Measurements from ENCODE around the gene NPAS4.
"Not testable (repeated sequence)": the region's sequence is repeated elsewhere in the genome, so short reads cannot be mapped to it uniquely, and the experiment has no call there.

NPAS4 gene

DNA sequence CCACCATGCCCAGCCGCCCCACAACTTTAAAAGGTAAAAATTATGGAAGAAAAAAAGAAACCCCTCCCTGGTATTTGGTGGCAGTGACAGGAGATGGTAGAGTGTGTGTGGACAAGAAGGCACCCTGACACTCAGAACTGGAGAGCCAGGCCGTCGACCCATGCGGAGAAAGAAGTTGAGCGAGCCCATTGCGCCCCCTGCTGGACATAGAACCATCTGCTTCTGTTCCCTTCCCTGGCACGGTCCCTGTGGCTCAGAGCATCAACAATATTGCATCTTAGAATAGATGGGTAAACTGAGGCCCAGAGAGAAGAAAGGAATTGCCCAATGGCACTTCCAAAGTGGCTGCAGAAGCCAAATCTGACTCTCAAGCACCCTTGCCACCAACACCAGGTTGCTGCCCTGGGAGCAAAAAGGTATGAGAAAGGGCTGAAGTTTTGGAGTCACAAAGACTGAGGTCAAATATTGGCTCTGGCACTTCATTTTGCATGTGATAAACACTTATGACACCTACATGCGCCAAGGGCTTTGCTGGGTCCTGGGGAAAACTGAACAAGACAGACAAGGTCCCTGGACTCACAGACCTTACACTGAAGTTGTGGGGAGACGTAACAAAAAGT, 9.3 kb downstream of the NPAS4 start:
- ATAC-seq (replicated peaks) (peak; percentile 91 to 92), DNase-seq (peak; percentile 38)
- Mint-ChIP-seq H3K36me3 (peaks cover 27 to 40% of the 10 kb centered on the region in 2 donors), H3K27me3 (no peaks in the 10 kb centered on the region), H3K27ac (no peak overlapping the region), H3K4me1 (peaks cover 2 to 8% of the 10 kb centered on the region in 2 donors), H3K9me3 (no peaks in the 10 kb centered on the region), H3K4me3 (no peak overlapping the region)

DNA sequence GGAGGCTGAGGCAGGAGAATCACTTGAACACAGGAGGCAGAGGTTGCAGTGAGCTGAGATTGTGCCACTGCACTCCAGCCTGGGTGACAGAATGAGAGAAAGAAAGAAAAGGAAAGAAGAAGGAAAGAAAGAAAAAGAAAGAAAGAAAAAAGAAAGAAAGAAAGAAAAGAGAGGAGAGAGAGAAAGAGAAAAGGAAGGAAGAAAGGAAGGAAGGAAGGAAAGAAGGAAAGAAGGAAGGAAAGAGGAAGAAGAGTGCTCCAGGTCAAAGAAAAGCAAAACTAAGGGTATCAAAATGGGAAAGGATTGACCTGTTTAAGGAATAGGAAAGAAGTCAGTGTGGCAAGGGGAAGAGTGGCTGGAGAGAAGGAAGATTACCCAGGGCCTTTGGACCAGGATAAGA, 10.5 kb downstream of the NPAS4 start:
- not testable (repeated sequence) for DNase-seq; H3K27ac Mint-ChIP-seq; ATAC-seq (replicated peaks); H3K27me3 Mint-ChIP-seq; H3K4me3 Mint-ChIP-seq; H3K4me1 Mint-ChIP-seq; H3K9me3 Mint-ChIP-seq
- H3K36me3 Mint-ChIP-seq: peaks cover 32 to 47% of the 10 kb centered on the region in 2 donors

DNA sequence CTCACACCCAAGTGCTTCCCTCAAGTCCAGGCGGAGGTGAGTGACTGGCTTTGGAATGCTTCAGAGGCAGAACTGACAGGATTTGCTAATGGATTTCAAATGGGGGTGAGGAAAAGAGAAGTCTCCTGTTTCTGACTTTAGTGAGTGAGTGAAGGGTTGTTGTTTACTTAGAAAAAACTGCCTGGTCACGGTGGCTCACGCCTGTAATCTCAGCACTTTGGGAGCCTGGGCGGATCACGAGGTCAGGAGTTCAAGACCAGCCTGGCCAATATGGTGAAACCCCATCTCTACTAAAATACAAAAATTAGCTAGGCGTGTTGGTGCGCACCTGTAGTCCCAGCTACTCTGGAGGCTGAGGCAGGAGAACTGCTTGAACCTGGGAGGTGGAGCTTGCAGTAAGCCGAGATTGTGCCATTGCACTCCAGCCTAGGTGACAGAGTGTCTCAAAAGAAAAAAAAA, 11.1 kb downstream of the NPAS4 start:
- not testable (repeated sequence) for H3K27ac Mint-ChIP-seq

DNA sequence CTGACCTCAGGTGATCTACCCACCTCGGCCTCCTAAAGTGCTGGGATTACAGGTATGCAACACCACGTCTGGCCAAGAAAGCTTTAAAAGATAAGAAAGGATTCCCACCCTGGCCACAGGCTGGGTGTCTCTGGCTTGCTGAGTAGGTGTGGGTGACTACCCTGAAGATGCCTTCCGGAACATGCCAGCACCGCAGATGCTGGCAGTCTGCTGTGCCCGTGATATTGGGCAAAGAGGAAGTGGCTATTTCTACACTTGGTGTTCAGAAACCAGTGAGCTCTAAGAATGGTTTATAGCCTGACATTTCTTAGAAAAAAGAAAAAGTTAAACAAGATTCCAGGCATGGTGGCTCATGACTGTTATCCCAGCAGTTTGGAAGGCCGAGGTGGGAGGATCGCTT, 11.8 kb downstream of the NPAS4 start:
- DNase-seq (no peak), ATAC-seq (replicated peaks) (no peak)
- Mint-ChIP-seq H3K36me3 (peaks cover 40 to 58% of the 10 kb centered on the region in 2 donors), H3K9me3 (no peaks in the 10 kb centered on the region), H3K4me3 (no peak overlapping the region), H3K4me1 (peaks cover 4 to 9% of the 10 kb centered on the region in 2 donors), H3K27me3 (no peaks in the 10 kb centered on the region), H3K27ac (no peak overlapping the region)

More for the DNA sequence above, 11.1 kb downstream of the NPAS4 start:
- not testable (repeated sequence) for DNase-seq; ATAC-seq (replicated peaks); H3K4me3 Mint-ChIP-seq; H3K9me3 Mint-ChIP-seq; H3K27me3 Mint-ChIP-seq; H3K4me1 Mint-ChIP-seq
- H3K36me3 Mint-ChIP-seq: peaks cover 38 to 53% of the 10 kb centered on the region in 2 donors

DNA sequence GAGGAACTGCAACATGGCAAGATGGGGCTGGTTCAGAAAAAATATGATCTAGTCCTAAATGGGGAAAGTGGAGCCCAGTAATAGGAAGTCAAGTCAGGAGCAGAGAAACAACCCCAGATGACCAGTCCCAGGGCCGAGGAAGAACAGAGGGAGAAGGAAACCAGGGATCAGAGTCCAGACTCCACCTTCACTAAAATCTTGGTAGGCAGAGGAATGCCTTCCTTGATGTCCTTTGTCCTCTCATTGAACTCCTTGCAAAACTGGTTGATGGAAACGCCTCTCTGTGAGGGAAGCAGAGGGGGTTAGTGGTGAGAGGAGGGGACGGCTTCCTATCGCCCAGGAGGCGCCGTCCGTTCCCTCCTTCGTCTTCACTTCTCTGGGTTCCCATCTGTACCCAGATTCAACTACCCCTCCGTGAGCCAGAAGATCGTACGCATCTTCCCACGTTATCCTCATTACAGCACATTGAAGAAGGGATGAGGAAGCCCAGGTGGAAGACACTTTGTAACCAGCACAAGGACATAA, 17.2 kb downstream of the NPAS4 start:
- ATAC-seq (replicated peaks): no peak
- Mint-ChIP-seq H3K36me3 (peaks cover 22 to 33% of the 10 kb centered on the region in 2 donors), H3K9me3 (peaks cover 0 to 3% of the 10 kb centered on the region in 2 donors), H3K4me3 (peak overlapping the region; percentile 82 to 89), H3K27me3 (no peaks in the 10 kb centered on the region), H3K4me1 (peaks cover 11 to 18% of the 10 kb centered on the region in 2 donors), H3K27ac (peak overlapping the region; percentile 96)
- no peak for DNase-seq

DNA sequence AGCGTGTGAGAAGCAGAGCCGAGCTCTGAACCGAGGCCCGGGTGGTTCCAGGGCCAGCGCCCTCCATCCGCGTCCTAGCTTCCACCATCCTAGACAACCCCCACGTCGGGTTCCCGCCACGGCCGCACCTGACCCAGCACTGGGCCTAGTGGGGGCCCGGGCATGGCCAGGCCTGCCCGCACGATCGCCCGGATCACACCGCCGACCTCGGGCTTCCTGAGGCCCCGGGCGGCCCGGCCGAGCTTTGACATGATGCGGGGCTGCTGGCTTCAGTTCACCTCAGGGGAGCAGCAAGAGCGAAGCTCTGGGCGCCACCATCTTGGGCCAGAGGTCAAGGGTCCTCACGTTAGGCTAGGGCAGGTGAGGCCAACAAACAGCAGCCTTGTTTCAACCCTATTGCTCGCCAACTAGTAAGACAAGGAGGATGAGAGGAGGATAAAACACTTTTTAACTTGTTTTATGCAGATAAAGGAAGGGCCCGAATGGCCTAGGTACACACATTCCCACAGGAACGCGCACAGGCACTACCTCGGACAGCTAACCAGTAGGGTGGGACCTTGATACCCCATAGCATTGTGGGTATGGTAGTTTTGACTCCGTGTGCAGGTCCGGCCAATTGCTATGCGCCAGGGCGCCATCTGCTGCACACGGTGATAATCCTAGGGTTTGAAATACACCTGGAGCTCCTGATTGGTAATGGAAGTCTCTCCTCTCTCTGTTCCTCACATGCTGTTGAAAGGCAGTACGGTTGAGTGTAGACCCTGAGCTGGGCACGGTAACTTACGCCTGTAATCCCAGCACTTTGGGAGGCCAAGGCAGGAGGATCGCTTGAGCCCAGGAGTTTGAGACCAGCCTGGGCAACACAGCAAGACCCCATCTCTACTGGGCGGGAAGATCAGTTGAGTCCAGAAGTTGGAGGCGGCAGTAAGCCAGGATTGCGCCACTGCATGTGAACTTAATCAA, 17.9 kb downstream of the NPAS4 start, which contains the start of gene MRPL11:
Gene MRPL11 (minus strand): TSS at position 345 of the 963 bp plus-strand sequence. CDS start 94 bp downstream, at position 251.
- ATAC-seq (replicated peaks): peak; percentile 98
- Mint-ChIP-seq H3K27me3 (no peaks in the 10 kb centered on the region), H3K27ac (peak within 1 kb of the TSS; percentile 96), H3K4me1 (peaks cover 11 to 17% of the 10 kb centered on the region in 2 donors), H3K4me3 (peak within 1 kb of the TSS; percentile 82 to 89), H3K36me3 (peaks cover 23 to 33% of the 10 kb centered on the region in 2 donors), H3K9me3 (peaks cover 6 to 7% of the 10 kb centered on the region in 2 donors)
- DNase-seq: peak; percentile 88

DNA sequence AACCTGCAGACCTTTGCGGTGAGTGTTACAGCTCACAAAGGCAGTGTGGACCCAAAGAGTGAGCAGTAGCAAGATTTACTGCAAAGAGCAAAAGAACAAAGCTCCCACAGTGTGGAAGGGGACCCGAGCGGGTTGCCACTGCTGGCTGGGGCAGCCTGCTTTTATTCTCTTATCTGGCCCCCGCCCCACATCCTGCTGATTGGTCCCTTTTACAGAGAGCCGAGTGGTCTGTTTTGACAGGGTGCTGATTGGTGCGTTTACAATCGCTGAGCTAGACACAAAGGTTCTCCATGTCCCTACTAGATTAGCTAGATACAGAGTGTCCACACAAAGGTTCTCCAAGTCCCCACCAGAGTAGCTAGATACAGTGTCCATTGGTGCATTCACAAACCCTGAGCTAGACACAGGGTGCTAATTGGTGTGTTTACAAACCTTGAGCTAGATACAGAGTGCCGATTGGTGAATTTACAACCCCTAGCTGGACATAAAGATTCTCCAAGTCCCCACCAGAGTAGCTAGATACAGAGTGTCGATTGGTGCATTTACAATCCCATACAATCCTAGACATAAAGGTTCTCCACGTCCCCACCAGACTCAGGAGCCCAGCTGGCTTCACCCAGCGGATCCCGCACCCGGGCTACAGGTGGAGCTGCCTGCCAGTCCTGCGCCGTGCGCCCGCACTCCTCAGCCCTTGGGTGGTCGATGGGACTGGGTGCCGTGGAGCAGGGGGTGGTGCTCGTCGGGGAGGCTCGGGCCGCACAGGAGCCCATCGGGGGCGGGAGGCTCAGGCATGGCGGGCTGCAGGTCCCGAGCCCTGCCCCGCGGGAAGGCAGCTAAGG, 19.5 kb downstream of the NPAS4 start:
- Mint-ChIP-seq H3K4me1 (peaks cover 11 to 17% of the 10 kb centered on the region in 2 donors), H3K36me3 (peaks cover 17 to 26% of the 10 kb centered on the region in 2 donors)
- H3K27me3 Mint-ChIP-seq; H3K27ac Mint-ChIP-seq; DNase-seq; ATAC-seq (replicated peaks); H3K9me3 Mint-ChIP-seq; H3K4me3 Mint-ChIP-seq: not testable (repeated sequence)

DNA sequence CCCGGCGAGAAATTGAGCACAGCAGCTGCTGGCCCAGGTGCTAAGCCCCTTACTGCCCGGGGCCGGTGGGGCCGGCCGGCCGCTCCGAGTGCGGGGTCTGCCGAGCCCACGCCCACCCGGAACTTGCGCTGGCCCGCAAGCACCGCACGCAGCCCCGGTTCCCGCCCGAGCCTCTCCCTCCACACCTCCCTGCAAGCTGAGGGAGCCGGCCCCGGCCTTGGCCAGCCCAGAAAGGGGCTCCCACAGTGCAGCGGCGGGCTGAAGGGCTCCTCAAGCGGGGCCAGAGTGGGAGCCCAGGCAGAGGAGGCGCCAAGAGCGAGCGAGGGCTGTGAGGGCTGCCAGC, 20.1 kb downstream of the NPAS4 start:
- not testable (repeated sequence) for H3K4me3 Mint-ChIP-seq; ATAC-seq (replicated peaks); H3K27ac Mint-ChIP-seq; DNase-seq; H3K9me3 Mint-ChIP-seq; H3K27me3 Mint-ChIP-seq
- peaks cover 17 to 25% of the 10 kb centered on the region in 2 donors for H3K36me3 Mint-ChIP-seq
- H3K4me1 Mint-ChIP-seq: peaks cover 11 to 17% of the 10 kb centered on the region in 2 donors

DNA sequence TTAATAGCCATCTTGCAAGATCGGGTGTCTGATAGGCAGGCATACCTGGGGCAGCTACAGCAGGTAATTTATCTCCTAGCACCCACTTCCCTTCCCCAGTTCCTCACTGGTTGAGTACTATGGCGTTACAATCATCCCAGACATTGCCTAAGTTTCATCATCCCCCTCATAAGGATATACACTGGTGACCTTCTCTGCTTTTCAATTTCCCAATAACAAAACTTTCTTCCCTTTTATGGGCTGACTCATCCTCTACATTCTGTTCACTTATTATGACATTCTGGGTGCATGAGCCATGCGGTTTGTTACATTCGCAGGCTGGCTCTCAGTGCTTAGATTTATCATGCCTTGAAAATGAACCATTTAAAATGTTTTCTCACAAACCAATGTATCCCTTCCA, 22.8 kb downstream of the NPAS4 start:
- Mint-ChIP-seq H3K4me3 (no peak overlapping the region), H3K27me3 (no peaks in the 10 kb centered on the region), H3K4me1 (peaks cover 4 to 12% of the 10 kb centered on the region in 2 donors), H3K9me3 (peaks cover 7 to 8% of the 10 kb centered on the region in 2 donors), H3K36me3 (peaks cover 4% of the 10 kb centered on the region in 2 donors), H3K27ac (no peak overlapping the region)
- DNase-seq (no peak), ATAC-seq (replicated peaks) (no peak)

DNA sequence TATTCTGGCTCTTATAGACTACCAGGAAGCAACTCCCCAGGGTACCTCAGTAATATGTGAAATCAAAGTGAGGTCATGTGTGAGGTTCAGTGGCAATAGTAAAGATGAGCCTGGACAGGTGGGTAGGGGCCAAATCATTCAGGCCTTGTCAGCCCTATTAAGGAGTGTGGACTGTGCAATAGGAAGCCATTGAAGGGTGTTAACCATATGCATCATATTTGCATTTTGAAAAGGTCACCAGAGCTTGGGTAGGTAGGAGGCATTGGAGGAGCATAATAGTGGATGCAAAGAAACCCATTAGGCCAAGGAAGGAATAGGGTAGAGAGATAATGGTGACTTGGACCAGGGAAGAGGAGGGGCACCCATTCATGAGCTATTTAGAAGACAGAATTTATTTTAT, 26.2 kb downstream of the NPAS4 start:
- Mint-ChIP-seq H3K27me3 (no peaks in the 10 kb centered on the region), H3K27ac (no peak overlapping the region), H3K9me3 (peaks cover 7 to 8% of the 10 kb centered on the region in 2 donors), H3K4me3 (no peak overlapping the region), H3K36me3 (peaks cover 4% of the 10 kb centered on the region in 2 donors), H3K4me1 (peaks cover 0 to 6% of the 10 kb centered on the region in 2 donors)
- DNase-seq (no peak), ATAC-seq (replicated peaks) (peak; percentile 27 to 31)

DNA sequence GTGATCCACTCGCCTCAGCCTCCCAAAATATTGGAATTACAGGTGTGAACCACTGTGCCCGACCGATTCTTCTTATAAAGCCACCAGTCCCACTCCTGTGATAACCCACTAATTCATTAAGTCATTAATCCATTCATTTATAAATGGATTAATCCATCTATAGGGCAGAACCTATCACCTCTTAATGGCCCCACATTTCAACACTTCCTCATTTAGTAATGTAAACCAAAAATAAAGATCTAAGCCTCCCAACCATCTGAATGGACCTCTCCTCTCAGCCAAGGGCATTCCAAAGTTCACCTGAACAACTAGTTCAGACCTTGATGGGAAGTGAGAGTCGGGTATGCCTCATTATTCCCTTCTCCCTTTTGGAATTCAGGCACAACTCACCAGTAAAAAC, 27.7 kb downstream of the NPAS4 start:
- H3K36me3 Mint-ChIP-seq: peaks cover 0 to 1% of the 10 kb centered on the region in 2 donors
- peaks cover 0 to 6% of the 10 kb centered on the region in 2 donors for H3K4me1 Mint-ChIP-seq
- no peak for ATAC-seq (replicated peaks)
- H3K9me3 Mint-ChIP-seq: peaks cover 0 to 4% of the 10 kb centered on the region in 2 donors
- H3K4me3 Mint-ChIP-seq: no peak overlapping the region
- H3K27me3 Mint-ChIP-seq: no peaks in the 10 kb centered on the region
- no peak for DNase-seq
- H3K27ac Mint-ChIP-seq: no peak overlapping the region

DNA sequence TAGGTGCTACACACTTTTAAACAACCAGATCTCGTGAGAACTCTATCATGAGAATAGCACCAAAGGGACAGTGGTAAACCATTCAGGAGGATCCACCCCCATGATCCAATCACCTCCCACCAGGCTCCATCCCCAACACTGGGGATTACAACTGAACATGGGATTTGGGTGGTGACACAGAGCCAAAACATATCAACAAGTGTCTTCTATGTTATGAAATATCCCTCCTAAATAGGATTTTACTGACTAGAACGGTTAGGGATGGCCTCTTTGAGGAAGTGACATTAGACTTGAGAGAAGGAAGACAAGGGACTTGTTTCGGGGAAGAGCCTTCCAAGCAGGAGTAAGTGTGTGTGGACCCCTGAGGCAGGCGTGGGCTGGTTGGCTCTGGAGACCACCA, 29.7 kb downstream of the NPAS4 start:
- Mint-ChIP-seq H3K27ac (no peak overlapping the region), H3K9me3 (no peaks in the 10 kb centered on the region), H3K27me3 (no peaks in the 10 kb centered on the region), H3K4me3 (no peak overlapping the region), H3K36me3 (no peaks in the 10 kb centered on the region), H3K4me1 (peaks cover 8 to 23% of the 10 kb centered on the region in 2 donors)
- DNase-seq: no peak
- ATAC-seq (replicated peaks): no peak

DNA sequence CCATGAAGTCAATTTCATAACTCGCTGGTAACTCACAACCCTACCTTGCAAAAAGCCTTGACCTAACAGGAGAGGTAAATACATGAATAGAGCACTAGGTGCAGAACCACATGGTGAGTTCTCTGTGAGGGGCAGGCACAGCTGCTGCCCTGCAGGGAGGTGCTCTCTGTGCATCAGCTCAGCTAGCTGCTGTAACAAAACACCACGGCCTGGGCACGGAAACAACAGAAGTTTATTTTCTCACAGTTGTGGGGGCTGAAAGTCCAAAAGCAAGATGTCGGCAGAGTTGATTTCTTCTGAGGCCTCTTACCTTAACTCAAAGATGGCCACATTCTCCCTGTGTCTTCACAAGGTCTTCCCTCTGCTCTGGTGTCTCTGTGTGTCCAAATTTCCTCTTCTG, 30.8 kb downstream of the NPAS4 start:
- ATAC-seq (replicated peaks) (no peak), DNase-seq (no peak)
- no peak overlapping the region for H3K4me3 Mint-ChIP-seq
- no peaks in the 10 kb centered on the region for H3K27me3 Mint-ChIP-seq
- H3K4me1 Mint-ChIP-seq: peaks cover 11 to 32% of the 10 kb centered on the region in 2 donors
- no peak overlapping the region for H3K27ac Mint-ChIP-seq
- no peaks in the 10 kb centered on the region for H3K36me3 Mint-ChIP-seq
- no peaks in the 10 kb centered on the region for H3K9me3 Mint-ChIP-seq

DNA sequence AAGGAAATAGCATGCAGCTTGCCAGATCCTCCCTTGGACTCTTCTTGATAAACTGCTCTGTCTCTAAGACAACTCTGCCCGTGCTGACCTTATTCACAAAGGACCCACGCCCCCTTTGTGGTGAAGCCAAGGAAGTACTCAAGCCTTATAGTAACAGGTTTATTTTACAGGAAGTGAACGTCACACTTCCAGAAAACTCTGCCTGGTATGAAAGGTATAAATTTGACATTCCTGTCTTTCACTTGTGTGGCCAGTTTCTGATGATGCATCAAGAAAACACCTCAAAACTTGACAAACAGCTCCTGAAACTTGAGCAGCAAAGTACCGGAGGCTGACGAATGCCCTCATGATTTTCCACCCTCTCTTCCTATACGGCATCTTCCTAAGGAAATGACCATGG, 33.4 kb downstream of the NPAS4 start:
- DNase-seq (no peak), ATAC-seq (replicated peaks) (no peak)
- Mint-ChIP-seq H3K4me1 (peaks cover 26 to 48% of the 10 kb centered on the region in 2 donors), H3K27me3 (no peaks in the 10 kb centered on the region), H3K36me3 (no peaks in the 10 kb centered on the region), H3K9me3 (no peaks in the 10 kb centered on the region), H3K27ac (no peak overlapping the region), H3K4me3 (no peak overlapping the region)
